ENCODE measurements around the gene CSRNP3.

The CSRNP3 gene

GRCh38 chr2:165471349-165471950 lies 2.0 kb downstream of the CSRNP3 start:
- peak; percentile 30 for DNase-seq

GRCh38 chr2:165472922-165473321 lies 3.4 kb downstream of the CSRNP3 start:
- DNase-seq, result no peak

GRCh38 chr2:165474619-165475276 lies 5.2 kb downstream of the CSRNP3 start:
- DNase-seq, result no peak

GRCh38 chr2:165475277-165476004 lies 5.9 kb downstream of the CSRNP3 start:
- no peak for DNase-seq

GRCh38 chr2:165479856-165480255 lies 10.4 kb downstream of the CSRNP3 start:
- DNase-seq, result peak; percentile 23

GRCh38 chr2:165494573-165494972 lies 25.1 kb downstream of the CSRNP3 start:
- DNase-seq, result no peak

GRCh38 chr2:165497659-165498317 lies 28.3 kb downstream of the CSRNP3 start:
- DNase-seq, result no peak

- DNase-seq, result no peak
Observed at GRCh38 chr2:165499131-165499530, 29.6 kb downstream of the CSRNP3 start.

GRCh38 chr2:165500001-165500400 lies 30.5 kb downstream of the CSRNP3 start:
- DNase-seq, result no peak

GRCh38 chr2:165500816-165501215 lies 31.3 kb downstream of the CSRNP3 start:
- DNase-seq, result no peak

- no peak for DNase-seq
Observed at GRCh38 chr2:165505514-165505913, 36.0 kb downstream of the CSRNP3 start.

GRCh38 chr2:165508927-165509326 lies 39.4 kb downstream of the CSRNP3 start:
- no peak for DNase-seq

- DNase-seq, result no peak
Observed at GRCh38 chr2:165513479-165513878, 44.0 kb downstream of the CSRNP3 start.

GRCh38 chr2:165518611-165519010 lies 49.1 kb downstream of the CSRNP3 start:
- DNase-seq, result no peak

- no peak for DNase-seq
Observed at GRCh38 chr2:165522719-165523118, 53.2 kb downstream of the CSRNP3 start.

- no peak for DNase-seq
Observed at GRCh38 chr2:165524720-165525119, 55.2 kb downstream of the CSRNP3 start.

GRCh38 chr2:165528691-165529090 lies 59.2 kb downstream of the CSRNP3 start:
- DNase-seq, result no peak

GRCh38 chr2:165529130-165529529 lies 59.6 kb downstream of the CSRNP3 start:
- no peak for DNase-seq

- no peak for DNase-seq
Observed at GRCh38 chr2:165533331-165533730, 63.8 kb downstream of the CSRNP3 start.

GRCh38 chr2:165535471-165535870 lies 66.0 kb downstream of the CSRNP3 start:
- DNase-seq, result no peak

GRCh38 chr2:165536851-165537499 lies 67.5 kb downstream of the CSRNP3 start:
- DNase-seq, result no peak

- no peak for DNase-seq
Observed at GRCh38 chr2:165539985-165540384, 70.5 kb downstream of the CSRNP3 start.

- DNase-seq, result no peak
Observed at GRCh38 chr2:165544897-165545296, 75.4 kb downstream of the CSRNP3 start.
